Stimulated activated CD8-positive, alpha-beta memory T cell treated with anti-CD3 and anti-CD28 coated beads, Interleukin-2, amount 100 ng/mL, for 1 hour (primary cell): ENCODE measurements around the gene CHD6.

Experiments
- DNase-seq, 2 donors: peaks; one replicate each; pipeline ENCODE4 v3.0.0-alpha.2; 2020; ENCODE audit warnings: low read depth in 2 of 2

The CHD6 gene

DNA sequence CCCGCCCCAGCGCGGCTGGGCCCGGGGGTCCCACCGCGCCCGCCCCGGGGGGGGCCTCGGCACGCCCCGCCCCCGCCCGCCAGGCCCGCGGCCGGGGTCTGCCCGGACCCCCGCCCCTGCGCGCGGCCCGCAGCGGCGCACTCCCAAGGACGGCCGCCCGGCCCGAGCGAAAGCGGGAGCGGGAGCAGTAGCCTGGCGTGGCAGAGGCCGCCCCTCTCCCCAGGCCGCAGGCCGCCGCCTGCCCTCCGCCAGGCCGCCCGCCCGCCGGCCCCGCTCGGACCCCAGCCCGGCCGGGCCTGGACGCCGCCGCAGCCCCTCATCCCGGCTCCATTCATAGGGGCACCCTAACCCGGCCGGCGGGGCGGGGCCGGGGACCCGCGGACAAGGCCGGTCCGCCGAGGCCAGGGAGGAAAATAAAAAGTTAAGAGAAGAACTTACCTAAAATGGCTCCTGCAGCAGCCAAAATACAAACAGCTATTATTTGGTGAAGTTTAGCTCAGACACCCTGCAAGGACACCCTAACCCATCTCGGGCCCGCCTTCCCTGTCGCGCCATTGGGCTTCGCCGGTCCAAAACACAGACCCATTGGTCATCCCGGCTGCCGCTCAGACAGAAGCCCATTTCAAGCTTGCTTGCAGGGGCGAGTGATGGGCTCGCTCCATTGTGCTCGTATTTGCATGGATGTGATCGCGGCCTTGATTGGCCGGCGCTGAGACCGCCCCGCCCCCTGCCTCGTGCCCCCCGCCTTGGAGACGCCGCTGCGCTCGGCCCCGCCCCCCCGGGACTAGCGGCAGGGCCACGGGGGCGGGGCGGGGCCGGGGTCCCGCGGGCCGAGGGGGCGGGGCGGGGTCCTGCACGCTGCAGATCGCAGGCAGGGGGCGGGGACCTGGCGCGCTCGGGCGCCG lies at the start of gene CHD6:
CHD6 (minus strand) TSS at position 476 of the 905 bp plus-strand sequence. CDS start 67,040 bp downstream, outside the sequence.
- DNase-seq, result peak; percentile 97 to 99

DNA sequence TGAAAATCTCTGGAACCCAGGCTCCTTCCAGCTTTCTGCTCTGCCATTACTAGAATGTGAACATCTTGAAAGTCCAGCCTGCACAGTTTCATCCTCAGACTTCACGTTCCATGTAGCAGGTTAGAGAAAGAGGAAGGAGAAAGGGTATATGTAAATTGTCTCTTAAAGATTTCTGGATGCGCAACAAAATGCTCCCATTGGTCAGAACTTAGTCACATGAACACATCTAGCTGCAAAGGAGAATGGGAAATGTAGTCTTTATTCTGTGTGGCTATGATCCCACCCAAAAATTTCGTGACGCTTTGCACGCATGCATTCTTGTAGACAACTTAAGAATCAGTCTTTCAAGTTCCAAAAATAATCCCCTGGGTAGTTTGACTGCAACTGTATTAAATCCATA lies 46.4 kb upstream of the CHD6 start:
- DNase-seq, result no peak

- no peak for DNase-seq
Measured at GRCh38 chr20:41657655-41658054, 39.5 kb upstream of the CHD6 start.

- DNase-seq, result no peak
Measured at GRCh38 chr20:41655962-41656618, 37.9 kb upstream of the CHD6 start.

DNA sequence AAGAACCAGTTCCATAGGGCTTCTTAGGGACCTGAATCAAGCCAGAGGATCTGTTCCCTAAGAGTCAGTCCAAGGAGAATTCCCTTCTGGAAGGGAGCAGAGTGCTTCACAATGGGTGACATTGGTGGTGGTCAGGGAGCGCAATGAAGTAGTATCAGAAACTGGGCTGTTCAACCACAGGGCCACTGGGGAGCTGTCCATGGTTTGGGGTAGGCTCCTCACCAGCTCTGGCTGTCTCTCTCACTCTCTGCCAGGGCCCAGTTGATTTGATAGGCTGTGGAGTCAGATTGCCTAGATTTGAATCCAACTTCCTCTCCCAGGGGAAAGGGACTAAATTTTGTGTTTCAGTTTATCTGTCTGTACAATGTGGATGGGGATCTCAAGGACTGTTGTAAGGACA lies 36.7 kb upstream of the CHD6 start:
- no peak for DNase-seq

DNA sequence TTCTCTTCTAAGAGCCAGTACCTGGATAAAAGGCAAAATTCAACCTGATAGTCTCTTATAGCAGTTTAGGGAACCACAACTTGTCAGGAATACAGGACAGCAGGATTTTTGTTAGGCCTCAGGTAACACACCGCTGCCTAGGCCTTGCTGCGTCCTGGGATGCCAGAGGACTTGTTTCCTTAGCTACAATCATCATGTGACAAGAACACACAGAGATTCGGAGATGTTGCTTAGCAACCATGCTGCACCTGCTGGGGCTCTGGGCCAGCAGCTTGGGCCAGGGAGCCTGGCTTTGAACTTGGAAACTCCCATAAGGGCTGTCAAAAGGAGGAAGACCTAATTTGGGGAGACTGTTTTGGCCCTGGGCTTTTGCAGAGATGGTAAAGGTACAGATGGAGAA lies 36.1 kb upstream of the CHD6 start:
- DNase-seq, result no peak

- no peak for DNase-seq
Measured at GRCh38 chr20:41650231-41650948, 32.2 kb upstream of the CHD6 start.

GRCh38 chr20:41649489-41649888 lies 31.3 kb upstream of the CHD6 start:
- DNase-seq, result no peak

DNA sequence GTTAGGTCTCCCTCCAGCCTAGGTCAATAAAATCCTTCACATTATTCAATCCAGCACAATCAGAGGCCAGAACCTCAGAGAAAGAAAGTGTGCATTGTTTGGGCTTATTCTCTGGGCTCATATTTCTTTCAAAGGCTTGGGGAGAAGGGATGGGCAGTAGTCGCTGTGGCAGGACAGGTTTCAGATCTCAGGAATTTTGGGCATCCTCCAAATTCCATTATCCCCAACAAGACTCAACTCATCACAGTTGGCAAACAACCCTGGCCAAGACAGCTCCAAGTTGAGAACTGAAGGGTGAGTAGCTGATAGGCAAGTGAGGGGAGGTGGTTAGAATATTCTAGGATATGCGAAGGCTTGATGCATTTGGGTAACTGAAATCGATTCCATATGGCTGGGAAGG lies 27.2 kb upstream of the CHD6 start:
- no peak for DNase-seq

GRCh38 chr20:41643504-41643938 lies 25.3 kb upstream of the CHD6 start:
- no peak for DNase-seq

GRCh38 chr20:41639630-41640029 lies 21.5 kb upstream of the CHD6 start:
- no peak for DNase-seq

- DNase-seq, result no peak
Measured at GRCh38 chr20:41638456-41638855, 20.3 kb upstream of the CHD6 start.

DNA sequence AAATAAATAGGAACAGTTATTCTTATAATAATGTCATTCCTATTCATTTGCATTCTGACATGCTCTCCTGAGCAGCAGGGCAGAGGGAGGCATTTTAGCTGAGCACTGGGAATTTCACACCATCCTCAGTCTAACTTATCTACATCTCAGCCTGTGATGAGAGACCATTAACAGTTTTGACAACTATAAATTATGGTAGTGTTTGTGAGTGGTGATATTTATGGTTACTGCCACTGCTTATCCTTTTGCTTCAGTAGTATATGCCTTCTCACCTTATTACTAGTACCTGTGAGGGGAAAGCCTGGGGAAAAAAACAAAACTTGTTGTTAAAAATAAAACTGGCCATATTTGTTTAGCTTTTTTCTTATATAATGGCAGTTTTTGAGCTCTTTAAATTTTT lies 17.0 kb upstream of the CHD6 start:
- no peak for DNase-seq

DNA sequence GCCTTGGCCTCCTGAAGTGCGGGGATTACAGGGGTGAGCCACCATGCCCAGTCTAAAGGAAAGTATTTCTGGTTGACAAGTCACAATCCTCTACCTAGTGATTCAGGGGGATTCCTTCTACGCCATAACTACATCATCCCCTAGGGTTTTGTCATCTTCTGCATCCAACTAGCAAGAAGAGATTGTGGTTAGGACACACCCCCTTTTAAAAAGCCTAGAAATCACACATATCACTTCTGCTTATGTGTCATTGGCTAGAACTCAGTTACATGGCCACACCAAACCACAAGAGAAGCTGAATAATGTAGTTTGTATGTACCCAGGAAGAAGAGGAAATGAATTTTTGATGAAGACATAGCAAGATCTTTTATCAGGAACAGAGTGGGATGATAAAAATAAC lies 14.7 kb upstream of the CHD6 start:
- no peak for DNase-seq

DNA sequence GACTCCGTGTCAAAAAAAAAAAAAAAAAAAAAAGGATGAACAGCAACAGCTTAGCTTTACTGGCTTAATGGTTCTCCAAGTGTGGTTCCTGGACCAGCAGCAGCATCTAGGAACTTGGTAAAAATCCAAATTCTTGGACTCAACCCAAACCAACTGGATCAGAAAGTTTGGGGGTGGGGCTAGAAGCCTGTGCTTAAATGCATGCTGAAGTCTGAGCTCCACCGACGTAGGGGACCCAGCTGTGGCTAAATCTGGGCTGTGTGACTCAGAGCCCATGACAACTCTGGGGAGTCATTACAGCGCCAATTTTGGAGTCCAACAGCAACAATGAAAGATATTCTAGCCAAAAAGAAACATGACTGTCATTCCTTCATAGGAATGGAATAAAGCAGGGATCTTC lies 13.6 kb upstream of the CHD6 start:
- no peak for DNase-seq

DNA sequence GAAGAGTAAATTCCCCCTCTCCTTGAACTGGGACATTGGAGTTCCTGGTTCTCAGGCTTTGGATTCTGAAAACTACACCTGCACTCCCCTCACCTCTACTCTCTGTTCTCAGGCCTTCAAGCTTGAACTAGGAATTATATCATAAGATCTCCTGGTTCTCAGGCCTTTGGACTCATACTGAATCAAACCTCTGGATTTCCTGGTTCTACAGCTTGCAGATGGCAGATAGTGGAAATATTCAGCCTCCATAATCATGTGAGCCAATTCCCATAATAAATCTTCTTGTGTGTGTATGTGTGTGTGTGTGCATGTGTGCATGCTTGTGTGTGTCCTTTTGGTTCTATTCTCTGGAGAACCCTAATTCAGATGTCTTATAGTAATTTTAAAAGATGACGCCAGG lies 12.7 kb upstream of the CHD6 start:
- no peak for DNase-seq

DNA sequence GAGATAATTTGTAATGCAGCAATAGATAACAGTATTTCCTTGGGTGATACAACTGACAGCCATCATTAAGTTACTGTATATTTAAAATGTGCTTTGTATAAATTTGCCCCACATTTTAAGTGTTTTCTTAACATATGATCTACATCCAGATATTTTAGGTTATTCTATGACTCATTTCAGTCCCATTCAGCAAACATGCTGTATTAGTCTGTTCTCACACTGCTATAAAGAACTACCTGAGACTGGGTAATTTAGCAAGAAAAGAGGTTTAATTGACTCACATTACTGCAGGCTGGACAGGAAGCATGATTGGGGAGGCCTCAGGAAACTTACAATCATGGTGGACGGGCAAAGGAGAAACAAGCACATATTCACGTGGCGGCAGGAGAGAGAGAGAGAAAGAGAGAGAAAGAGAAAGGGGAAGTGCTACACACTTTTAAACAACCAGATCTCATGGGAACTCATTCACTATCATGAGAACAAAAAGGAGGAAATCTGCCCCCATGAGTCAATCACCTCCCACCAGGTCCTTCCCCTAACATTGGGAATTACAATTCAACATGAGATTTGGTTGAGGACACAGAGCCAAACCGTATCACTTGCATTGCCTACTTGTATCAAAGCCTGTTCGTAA lies 9.6 kb upstream of the CHD6 start:
- no peak for DNase-seq

GRCh38 chr20:41627001-41627495 lies 8.9 kb upstream of the CHD6 start:
- no peak for DNase-seq

GRCh38 chr20:41623625-41624375 lies 5.6 kb upstream of the CHD6 start:
- DNase-seq, result no peak

- DNase-seq, result no peak
Measured at GRCh38 chr20:41622584-41622983, 4.4 kb upstream of the CHD6 start.

DNA sequence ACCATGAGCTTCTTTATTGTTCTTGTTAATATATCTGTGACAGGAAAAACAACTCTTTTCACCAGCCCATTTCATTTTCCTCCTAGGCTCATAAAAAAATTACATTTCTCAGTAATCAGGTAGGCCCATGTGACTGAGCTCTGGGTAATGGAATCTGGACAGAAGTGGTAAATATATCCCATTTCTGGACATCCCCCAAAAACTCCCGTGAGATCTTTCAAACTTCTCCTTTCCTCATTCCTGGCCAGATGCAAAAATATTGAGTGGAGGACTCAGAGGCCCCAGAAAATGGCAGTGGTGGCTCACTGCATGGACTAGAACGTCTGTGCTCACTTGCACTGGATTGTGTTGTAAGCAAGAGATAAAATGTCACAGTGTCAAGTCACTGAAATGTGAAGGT lies 3.8 kb upstream of the CHD6 start:
- DNase-seq, result no peak
